ENCODE data around the gene MGLL. TPM values are rescaled to one million over a fixed set of nuclear protein-coding genes. Genes with fewer than 3 reads are reported as not detected.

Gene MGLL
- total RNA-seq, 1 experiment from 2014 or later = 42.4 TPM

DNA sequence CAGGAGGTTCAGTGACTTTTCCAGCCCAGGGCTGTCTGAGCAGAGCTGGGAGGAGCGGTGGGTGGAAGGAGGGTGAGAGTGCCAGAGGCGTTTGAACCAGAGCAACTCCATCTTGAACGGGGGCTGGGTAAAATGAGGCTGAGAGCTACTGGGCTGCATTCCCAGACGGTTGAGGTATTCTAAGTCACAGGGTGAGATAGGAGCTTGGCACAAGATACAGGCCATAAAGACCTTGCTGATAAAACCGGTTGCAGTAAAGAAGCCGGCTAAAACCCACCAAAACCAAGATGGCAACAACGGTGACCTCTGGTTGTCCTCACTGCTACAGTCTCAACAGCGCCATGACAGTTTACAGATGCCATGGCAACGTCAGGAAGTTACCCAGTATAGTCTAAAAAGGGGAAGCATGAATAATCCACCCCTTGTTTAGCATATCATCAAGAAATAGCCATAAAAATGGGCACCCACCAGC, 89.4 kb downstream of the MGLL start:
- peaks cover 21% of the 10 kb centered on the region for H3K4me1 Mint-ChIP-seq (ENCODE audit: low read depth, unreplicated experiment)
- intact Hi-C loops (cut with micrococcal nuclease; ENCODE audit: unreplicated experiment) = no loop called here
- no peaks in the 10 kb centered on the region for H3K36me3 Mint-ChIP-seq (ENCODE audit: insufficient read depth, unreplicated experiment)

DNA sequence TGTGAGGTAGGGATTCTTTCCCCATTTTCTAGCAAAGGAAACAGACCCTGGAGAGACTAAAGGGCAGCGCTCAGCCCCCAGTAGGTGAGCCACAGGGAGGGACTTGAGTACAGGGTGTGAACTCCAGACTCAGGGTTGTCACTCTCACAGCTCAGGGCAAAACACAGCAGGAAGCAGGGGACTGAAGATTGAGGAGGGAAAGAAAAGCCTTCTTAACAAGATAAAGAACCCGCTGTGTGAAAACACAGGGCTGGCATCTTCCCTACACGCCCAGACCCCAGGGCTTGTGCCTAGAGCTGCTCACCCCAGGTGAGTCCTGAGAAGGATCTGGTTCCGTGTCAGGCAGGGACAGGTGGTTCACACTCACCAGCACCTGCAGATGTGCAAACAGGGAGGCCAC, 90.0 kb downstream of the MGLL start:
- BruUV-seq (replicated peaks) = no TSS peak
- Mint-ChIP-seq H3K4me3 (ENCODE audit: low read depth, unreplicated experiment) (no peak overlapping the region), H3K36me3 (ENCODE audit: insufficient read depth, unreplicated experiment) (no peaks in the 10 kb centered on the region), H3K9me3 (ENCODE audit: low read depth, unreplicated experiment) (no peaks in the 10 kb centered on the region), H3K4me1 (ENCODE audit: low read depth, unreplicated experiment) (peaks cover 21% of the 10 kb centered on the region), H3K27ac (ENCODE audit: unreplicated experiment) (no peak overlapping the region), H3K27me3 (ENCODE audit: unreplicated experiment) (no peaks in the 10 kb centered on the region)
- TF ChIP-seq CTCF (IDR thresholded peaks at IDR 0.05; ENCODE audit: unreplicated experiment) = no peak
- no peak for DNase-seq
- CTCF ChIA-PET = no interaction called here
- intact Hi-C loops (cut with micrococcal nuclease; ENCODE audit: unreplicated experiment) = no loop called here

More for the DNA sequence above, 89.4 kb downstream of the MGLL start:
- DNase-seq = no peak
- H3K27ac Mint-ChIP-seq (ENCODE audit: unreplicated experiment) = no peak overlapping the region
- H3K9me3 Mint-ChIP-seq (ENCODE audit: low read depth, unreplicated experiment) = no peaks in the 10 kb centered on the region
- CTCF ChIA-PET = no interaction called here
- no peak overlapping the region for H3K4me3 Mint-ChIP-seq (ENCODE audit: low read depth, unreplicated experiment)
- TF ChIP-seq CTCF (IDR thresholded peaks at IDR 0.05; ENCODE audit: unreplicated experiment) = no peak
- no TSS peak for BruUV-seq (replicated peaks)
- no peaks in the 10 kb centered on the region for H3K27me3 Mint-ChIP-seq (ENCODE audit: unreplicated experiment)

DNA sequence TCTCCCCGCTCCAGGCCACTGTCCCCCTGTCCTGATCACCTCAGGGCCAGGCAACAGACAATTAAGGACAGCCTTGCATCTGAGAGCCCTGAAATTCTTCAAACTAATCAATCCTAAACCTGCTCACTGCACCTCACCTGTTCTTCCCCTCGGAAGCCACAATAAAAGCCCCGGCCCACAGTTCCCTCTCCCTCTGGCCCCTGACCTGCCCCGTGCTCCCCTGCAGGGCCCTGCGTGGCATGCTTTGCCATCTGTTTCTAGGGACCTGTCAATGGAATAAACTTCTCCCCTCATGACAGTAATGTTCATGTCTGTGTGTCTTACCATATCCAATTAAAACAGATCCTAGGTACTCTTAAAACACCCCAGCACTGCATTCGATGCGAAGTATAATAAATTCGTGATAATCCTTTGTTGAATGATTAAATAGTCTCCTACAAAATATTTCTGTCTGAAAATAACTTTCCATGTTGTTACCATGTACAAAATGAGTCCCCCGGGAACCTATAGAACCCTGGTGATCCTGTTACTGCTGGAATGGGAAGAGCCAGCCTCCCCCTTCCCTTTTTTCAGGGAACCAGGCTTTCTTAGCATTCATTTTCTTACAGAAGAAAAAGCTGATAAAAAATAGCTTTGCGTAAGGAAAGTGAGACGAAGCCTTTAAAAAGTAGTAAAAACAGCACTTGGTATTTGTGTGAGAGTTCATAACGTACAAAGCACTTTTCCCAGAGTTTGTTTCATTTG, 90.6 kb downstream of the MGLL start:
- no peak overlapping the region for H3K4me3 Mint-ChIP-seq (ENCODE audit: low read depth, unreplicated experiment)
- H3K27ac Mint-ChIP-seq (ENCODE audit: unreplicated experiment) = no peak overlapping the region
- no peak for DNase-seq
- no peaks in the 10 kb centered on the region for H3K27me3 Mint-ChIP-seq (ENCODE audit: unreplicated experiment)
- no TSS peak for BruUV-seq (replicated peaks)
- intact Hi-C loops (cut with micrococcal nuclease; ENCODE audit: unreplicated experiment) = no loop called here
- peaks cover 21% of the 10 kb centered on the region for H3K4me1 Mint-ChIP-seq (ENCODE audit: low read depth, unreplicated experiment)
- no peaks in the 10 kb centered on the region for H3K9me3 Mint-ChIP-seq (ENCODE audit: low read depth, unreplicated experiment)
- H3K36me3 Mint-ChIP-seq (ENCODE audit: insufficient read depth, unreplicated experiment) = no peaks in the 10 kb centered on the region
- TF ChIP-seq CTCF (IDR thresholded peaks at IDR 0.05; ENCODE audit: unreplicated experiment) = no peak
- CTCF ChIA-PET = no interaction called here

DNA sequence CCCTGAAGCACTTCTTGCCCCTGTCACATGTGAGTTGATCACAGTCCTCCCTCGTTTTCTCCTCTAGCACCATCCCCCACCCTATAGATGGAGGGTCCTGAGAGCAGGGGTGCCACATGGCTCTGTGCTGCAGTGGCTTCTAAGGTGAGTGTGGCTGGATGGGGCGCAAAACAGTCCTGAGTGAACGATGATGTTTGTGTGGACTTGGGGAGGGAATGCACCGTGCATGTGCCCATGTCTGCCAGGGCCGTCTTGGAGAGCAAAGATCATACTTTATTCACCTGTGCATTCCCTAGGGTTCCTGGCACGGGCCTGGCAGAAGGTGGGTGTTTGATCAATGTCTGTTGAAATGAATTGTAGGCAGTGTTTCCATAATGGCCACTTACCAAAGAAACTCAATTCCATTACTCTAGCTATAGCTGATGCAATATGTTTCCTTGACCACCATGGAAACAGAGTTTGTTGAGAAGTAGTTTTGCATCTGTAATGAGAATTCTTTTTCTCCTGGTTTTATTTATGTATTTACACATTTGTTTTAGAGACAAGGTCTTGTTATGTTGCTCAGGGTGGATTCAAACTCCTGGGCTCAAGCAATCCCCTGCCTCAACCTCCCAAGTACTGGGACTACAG, 91.5 kb downstream of the MGLL start:
- TF ChIP-seq CTCF (IDR thresholded peaks at IDR 0.05; ENCODE audit: unreplicated experiment) = no peak
- Mint-ChIP-seq H3K4me3 (ENCODE audit: low read depth, unreplicated experiment) (no peak overlapping the region), H3K4me1 (ENCODE audit: low read depth, unreplicated experiment) (peaks cover 14% of the 10 kb centered on the region), H3K9me3 (ENCODE audit: low read depth, unreplicated experiment) (no peaks in the 10 kb centered on the region), H3K27me3 (ENCODE audit: unreplicated experiment) (no peaks in the 10 kb centered on the region), H3K36me3 (ENCODE audit: insufficient read depth, unreplicated experiment) (no peaks in the 10 kb centered on the region), H3K27ac (ENCODE audit: unreplicated experiment) (no peak overlapping the region)
- CTCF ChIA-PET = no interaction called here
- intact Hi-C loops (cut with micrococcal nuclease; ENCODE audit: unreplicated experiment) = no loop called here
- no peak for DNase-seq
- no TSS peak for BruUV-seq (replicated peaks)
